Left kidney (tissue), 8 donors: ENCODE measurements around the gene CSNK1A1. TPM values are rescaled to one million over a fixed set of nuclear protein-coding genes. Genes with fewer than 3 reads are reported as not detected.
A peak's percentile ranks its signal among the peaks of the same experiment; 100 is the strongest.
"Not testable (repeated sequence)": the region's sequence is repeated elsewhere in the genome, so short reads cannot be mapped to it uniquely, and the experiment has no call there.

ENCODE experiments used
- DNase-seq: peaks from one replicate; pipeline ENCODE4 v3.0.0-alpha.2; 2013
- long read RNA-seq, 8 donors: transcript quantifications; one replicate each; lab custom pipeline, GENCODE V29; 2026
- polyA plus RNA-seq: library from polyadenylated mRNA; unstranded; fragments of 120-200 nt; gene quantifications from one replicate; pipeline ENCODE4 v1.2.1, GENCODE V29; 2013; ENCODE audit not compliant: insufficient read length

The CSNK1A1 gene
- 217 TPM for polyA plus RNA-seq
- long read RNA-seq, donor 1, full-length matches to known transcripts = 28 of 75 reads
- long read RNA-seq, donor 1, partial matches to known transcripts = 47 of 75 reads
- long read RNA-seq, donor 1, other reads (novel, unspliced or antisense) = 0 of 75 reads
- long read RNA-seq, donor 2, full-length matches to known transcripts = 37 of 62 reads
- long read RNA-seq, donor 2, partial matches to known transcripts = 25 of 62 reads
- long read RNA-seq, donor 2, other reads (novel, unspliced or antisense) = 0 of 62 reads
- long read RNA-seq, donor 3, full-length matches to known transcripts = 32 of 43 reads
- long read RNA-seq, donor 3, partial matches to known transcripts = 11 of 43 reads
- long read RNA-seq, donor 3, other reads (novel, unspliced or antisense) = 0 of 43 reads
- long read RNA-seq, donor 4 = 0 reads
- long read RNA-seq, donor 5, full-length matches to known transcripts = 52 of 69 reads
- long read RNA-seq, donor 5, partial matches to known transcripts = 17 of 69 reads
- long read RNA-seq, donor 5, other reads (novel, unspliced or antisense) = 0 of 69 reads
- long read RNA-seq, donor 6, full-length matches to known transcripts = 29 of 50 reads
- long read RNA-seq, donor 6, partial matches to known transcripts = 21 of 50 reads
- long read RNA-seq, donor 6, other reads (novel, unspliced or antisense) = 0 of 50 reads
- long read RNA-seq, donor 7, full-length matches to known transcripts = 39 of 70 reads
- long read RNA-seq, donor 7, partial matches to known transcripts = 31 of 70 reads
- long read RNA-seq, donor 7, other reads (novel, unspliced or antisense) = 0 of 70 reads
- long read RNA-seq, donor 8, full-length matches to known transcripts = 15 of 22 reads
- long read RNA-seq, donor 8, partial matches to known transcripts = 7 of 22 reads
- long read RNA-seq, donor 8, other reads (novel, unspliced or antisense) = 0 of 22 reads

GRCh38 chr5:149551227-149552037, at the start of gene CSNK1A1:
Gene CSNK1A1, minus strand, starts transcription at chr5:149551439. Its CDS starts 475 bp downstream, at chr5:149550964.
- DNase-seq = peak; percentile 98

GRCh38 chr5:149600932-149601331, 49.7 kb upstream of the CSNK1A1 start:
- DNase-seq = no peak

GRCh38 chr5:149599375-149599774, 48.1 kb upstream of the CSNK1A1 start:
- DNase-seq = no peak

DNA sequence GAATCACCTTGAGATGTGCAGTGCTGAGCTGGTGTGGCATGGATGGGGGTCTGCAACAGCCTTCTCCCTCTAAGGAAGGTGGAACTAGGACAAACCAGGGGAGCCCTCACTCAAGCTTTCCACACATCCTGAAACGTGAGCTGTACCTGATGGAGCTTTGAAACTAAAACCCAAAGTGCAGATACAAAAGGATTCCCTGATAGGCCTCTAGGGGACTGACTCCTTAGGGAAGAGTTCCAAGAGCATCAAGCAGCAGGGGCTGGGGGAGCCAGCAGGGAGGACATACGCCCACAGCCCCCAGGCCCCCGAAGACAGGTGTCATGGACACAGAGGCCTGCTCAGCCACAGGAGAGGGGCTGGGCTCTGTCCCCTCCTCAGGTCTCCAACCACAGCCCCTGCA, 47.7 kb upstream of the CSNK1A1 start:
- DNase-seq = no peak

GRCh38 chr5:149598234-149598633, 47.0 kb upstream of the CSNK1A1 start:
- not testable (repeated sequence) for DNase-seq

DNA sequence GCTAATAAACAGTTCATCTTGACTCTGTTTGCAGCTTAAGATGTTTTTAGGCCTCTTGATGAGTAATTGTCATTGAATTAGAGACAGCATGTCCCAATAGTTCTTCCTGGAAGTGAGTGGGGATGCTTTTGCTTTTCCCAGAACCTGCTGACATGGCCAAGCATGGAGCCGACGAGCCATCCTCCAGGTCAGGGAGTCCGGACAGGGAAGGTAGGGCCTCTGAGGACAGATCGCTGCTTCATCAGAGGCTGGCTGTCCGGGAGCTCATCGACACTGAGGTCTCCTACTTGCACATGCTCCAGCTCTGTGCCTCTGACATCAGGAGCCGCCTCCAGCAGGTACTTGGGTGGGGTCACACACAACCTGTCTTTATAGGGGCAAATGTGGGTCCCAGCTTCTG, 46.4 kb upstream of the CSNK1A1 start:
- DNase-seq = no peak

DNA sequence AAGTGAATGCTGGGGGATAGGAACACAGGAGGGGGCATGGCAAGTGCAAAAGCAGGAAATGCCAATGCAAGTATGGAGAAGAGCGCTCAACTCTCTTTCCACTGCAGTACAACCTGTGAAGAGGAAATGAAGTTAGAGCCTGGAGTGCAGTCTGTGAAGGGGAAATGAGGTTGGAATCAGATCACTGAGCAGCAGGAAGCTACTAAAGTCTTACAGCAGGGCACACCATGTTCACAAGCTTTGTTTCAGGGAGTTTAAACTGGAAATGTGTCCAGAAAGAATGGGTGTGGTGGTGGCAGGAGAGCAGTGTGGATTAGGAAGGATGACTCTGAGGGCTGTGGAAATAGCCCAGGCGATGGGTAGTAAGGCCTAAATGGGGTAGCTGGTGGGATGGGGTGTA, 45.5 kb upstream of the CSNK1A1 start:
- DNase-seq = no peak

DNA sequence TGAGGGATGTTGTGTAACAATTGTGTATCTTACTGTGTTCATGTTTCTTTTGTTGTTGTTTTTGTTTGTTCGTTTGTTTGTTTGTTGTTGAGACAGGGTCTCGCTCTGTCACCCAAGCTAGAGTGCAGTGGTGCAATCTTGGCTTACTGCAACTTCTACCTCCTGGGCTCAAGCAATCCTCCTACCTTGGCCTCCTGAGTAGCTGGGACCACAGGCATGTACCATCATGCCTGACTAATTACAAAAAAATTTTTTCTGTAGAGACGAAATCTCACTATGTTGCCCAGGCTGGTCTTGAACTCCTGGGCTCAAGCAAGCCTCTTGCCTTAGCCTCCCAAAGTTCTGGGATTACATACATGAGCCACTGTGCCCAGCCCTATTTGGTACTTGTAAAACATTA, 43.9 kb upstream of the CSNK1A1 start:
- not testable (repeated sequence) for DNase-seq

DNA sequence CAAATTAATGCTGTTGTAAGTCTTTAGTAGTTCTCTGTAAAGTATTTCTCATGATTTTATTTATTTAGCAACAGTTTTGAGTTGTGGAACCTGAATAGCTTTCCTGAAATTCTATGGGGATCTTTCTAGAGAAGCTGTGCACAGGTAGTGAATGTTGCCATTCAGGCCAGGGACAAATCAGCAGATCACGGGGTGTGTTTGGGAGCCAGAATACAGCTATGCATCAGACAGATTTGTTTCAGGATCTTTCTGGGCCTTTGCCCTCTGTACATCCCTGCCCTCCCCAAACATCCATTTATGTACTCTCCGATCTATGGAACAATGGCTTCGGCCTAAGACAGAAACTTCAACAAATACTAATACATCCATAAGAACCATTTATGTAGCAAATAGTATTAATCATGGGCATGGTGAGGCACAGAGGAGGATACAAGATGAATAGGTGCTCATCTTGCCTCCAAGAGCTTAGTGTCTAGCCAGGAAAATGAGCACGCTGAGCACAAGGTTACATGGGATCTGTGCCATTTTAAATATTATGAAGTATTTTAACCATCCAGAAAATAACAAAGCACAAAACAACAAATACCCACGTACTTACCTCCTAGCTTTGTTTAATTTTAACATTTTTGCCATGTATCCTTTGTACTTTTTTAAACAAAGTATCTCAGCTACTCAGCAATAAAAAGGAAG, 43.1 kb upstream of the CSNK1A1 start:
- DNase-seq = no peak

GRCh38 chr5:149593370-149593769, 42.1 kb upstream of the CSNK1A1 start:
- DNase-seq = no peak

DNA sequence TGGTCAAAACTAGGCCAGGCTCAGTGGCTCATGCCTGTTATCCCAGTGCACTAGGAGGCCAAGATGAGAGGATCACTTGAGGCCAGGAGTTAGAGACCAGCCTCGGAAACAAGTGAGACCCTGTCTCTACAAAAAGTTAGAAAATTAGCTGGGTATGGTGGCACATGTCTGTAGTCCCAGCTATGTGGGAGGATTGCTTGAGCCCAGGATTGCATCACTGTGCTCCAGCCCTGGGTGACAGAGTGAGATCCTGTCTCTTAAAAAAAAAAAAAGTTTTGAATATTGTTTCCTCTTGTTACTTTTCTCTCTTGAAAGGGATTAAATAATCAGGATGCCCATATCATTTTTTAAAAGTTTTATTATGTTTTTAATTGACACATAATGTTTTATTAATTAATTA, 37.7 kb upstream of the CSNK1A1 start:
- DNase-seq = no peak

DNA sequence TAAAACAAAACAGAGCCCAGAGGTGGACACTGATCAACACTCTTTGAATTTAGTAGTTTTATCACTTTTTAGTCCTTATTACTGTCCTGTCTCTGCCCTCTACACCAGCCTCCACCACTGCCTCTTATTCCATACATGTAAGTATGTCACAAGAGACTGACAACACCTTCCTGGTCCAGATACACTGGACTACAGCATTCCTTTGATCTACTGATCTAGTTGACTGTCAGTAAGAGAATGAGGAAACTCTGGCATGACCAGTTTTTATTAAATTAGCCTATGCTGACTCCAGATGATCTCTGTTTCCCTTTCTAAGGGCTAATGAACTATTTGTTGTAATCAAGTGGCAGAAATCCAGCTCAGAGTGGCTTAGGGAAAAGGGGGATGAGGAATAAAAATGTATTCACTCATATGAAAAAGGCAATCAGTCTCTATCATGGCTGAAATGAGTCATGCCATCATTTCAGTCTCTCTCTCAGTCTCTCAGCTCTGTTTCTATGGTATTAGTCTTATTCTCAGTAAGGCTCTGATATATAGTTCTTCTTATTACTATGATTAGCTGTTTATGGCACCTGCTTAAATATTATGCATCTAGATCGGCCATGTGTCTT, 35.6 kb upstream of the CSNK1A1 start:
- DNase-seq = no peak

DNA sequence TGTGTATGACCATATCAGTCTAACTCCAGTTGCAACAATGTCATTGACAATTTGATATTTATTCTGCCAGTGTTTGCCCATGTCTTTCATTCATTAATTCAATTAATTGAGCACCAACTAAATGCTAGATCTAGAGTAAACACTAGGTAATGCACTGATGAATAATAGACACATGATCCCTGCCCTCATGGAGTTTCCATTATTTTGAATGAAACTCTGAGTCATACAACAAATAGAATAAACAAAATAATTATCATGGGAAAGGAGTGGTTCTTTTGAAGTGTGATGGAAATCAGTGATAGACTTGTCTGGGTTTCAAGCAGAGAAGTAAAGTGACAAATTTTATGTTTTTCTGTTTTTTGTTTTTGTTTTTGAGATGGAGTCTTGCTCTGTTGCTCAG, 34.7 kb upstream of the CSNK1A1 start:
- no peak for DNase-seq

- DNase-seq = no peak
Measured at GRCh38 chr5:149584121-149584520, 32.9 kb upstream of the CSNK1A1 start.

DNA sequence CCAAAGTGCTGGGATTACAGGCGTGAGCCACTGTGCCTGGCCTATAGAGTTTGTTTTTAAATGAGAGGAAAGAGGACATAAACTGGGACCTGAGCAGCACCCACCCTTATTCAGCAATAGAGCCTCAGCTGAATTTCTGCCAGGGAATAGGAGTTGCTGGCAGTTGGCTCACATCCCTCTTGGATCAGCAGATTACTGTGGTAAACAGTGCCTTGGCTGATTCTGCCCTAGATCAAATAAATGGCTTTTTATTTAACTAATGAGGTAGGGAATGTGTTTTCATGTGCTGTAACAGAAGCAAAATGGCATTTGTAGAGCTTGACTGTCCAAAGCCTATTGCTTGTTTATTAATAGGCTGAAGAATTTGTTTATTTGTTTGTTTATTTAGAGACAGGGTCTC, 32.2 kb upstream of the CSNK1A1 start:
- no peak for DNase-seq

- no peak for DNase-seq
Measured at GRCh38 chr5:149581931-149582768, 30.9 kb upstream of the CSNK1A1 start.

DNA sequence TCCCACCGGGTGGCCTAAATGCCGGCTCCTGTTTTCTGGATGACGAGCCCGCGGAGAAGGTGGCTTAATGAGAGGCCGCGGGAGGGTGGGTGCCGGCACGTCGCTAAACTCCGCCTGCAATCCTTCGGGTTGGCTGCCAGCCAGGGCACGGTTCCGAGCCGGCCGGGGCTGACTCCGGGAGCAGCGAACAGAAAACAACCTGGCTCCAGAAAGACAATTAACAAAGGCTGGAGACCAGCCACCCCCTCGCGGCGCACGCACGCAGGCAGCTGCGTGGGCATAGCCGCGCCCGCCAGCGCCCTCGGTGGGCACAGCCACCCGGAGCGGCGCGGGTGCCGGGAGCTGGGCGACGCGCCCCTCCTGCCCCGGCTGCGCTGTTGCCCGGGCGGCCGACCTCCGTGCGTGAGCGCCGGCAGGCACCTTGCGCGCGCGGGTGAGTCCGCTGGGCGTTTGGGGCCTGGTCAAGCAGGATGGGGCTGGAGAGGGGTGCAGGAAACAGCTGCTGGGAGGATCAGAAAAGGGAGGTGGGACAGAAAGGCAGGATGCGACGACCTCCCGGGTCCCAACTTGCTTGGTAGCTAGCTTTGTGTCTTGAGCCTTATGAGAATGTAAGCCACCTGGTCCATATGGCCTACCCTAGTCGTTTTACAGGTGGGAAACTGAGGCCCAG, 30.1 kb upstream of the CSNK1A1 start, which contains the start of gene ARHGEF37:
TSS of gene ARHGEF37 (plus strand) at position 307 of the 670 bp plus-strand sequence. CDS start 16,272 bp downstream, outside the sequence.
- peak; percentile 55 for DNase-seq

DNA sequence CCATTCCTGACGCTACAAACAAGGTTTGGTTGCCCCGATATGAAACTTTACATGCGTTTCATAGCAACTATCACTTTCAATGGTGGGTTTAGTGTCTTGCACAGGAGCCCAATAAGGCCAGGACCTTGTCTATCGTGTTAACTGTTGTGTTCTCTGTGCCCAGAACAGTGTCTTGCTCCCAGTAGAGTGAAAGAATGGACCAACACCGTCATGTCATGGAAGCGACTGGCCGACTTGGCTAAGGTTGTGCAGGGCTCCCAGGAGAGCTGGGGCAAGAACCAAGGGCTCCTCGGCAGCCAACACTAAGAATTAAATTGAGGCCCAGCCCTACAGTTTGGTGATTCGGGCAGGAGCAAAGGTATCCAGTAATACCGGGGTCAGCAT, 29.6 kb upstream of the CSNK1A1 start:
- no peak for DNase-seq

- DNase-seq = no peak
Measured at GRCh38 chr5:149578896-149579295, 27.7 kb upstream of the CSNK1A1 start.
